Esophagus muscularis mucosa (tissue), 4 donors: ENCODE results near the gene ASS1. TPM values are rescaled to one million over a fixed set of nuclear protein-coding genes. Genes with fewer than 3 reads are reported as not detected.

Source experiments
- DNase-seq: peaks from one replicate; pipeline ENCODE4 v3.0.0-alpha.2; 2017; ENCODE audit errors: extremely low spot score
- H3K27ac ChIP-seq, 4 donors: fragments of 200-600 bp; sonication (generic); replicated peaks in 1 of 4; 1 replicate in 3 of 4; 2 replicates in 1 of 4; pipeline ENCODE4 v1.5.1; 2016 to 2019; ENCODE audit warnings: mild to moderate bottlenecking in 1 of 4
- H3K27me3 ChIP-seq, 4 donors: fragments of 200-600 bp; sonication (generic); one replicate each; pipeline versions ENCODE4 v1.5.1 to v1.6.0; 2016 to 2019
- H3K36me3 ChIP-seq, 4 donors: fragments of 200-600 bp; sonication (generic); one replicate each; pipeline ENCODE4 v1.5.1; 2016 to 2019
- H3K4me1 ChIP-seq, 4 donors: fragments of 200-600 bp; sonication (generic); one replicate each; pipeline ENCODE4 v1.5.1; 2016 to 2019
- H3K4me3 ChIP-seq, 4 donors: fragments of 200-600 bp; sonication (generic); 1 replicate in 2 of 4; 2 replicates in 2 of 4; pipeline ENCODE4 v1.5.1; 2016 to 2019; ENCODE audit warnings: mild to moderate bottlenecking in 4 of 4, moderate library complexity in 1 of 4
- H3K9me3 ChIP-seq, 4 donors: fragments of 200-600 bp; sonication (generic); 1 replicate in 3 of 4; 2 replicates in 1 of 4; pipeline ENCODE4 v1.5.1; 2016 to 2019
- CTCF ChIP-seq, 3 experiments: fragments of 200-600 bp in 2 of 3; fragments of 450-650 bp in 1 of 3; sonication (generic) in 2 of 3; IDR thresholded peaks; one replicate each; pipeline ENCODE4 v1.5.1; 2017 to 2019; ENCODE audit warnings: antibody characterized with exemption in 3 of 3, mild to moderate bottlenecking in 2 of 3, moderate library complexity in 1 of 3
- EP300 ChIP-seq: sonication (generic); formaldehyde crosslinking; IDR thresholded peaks from one replicate; pipeline ENCODE4 v1.6.1; 2017; ENCODE audit warnings: antibody characterized with exemption
- POLR2A ChIP-seq: fragments of 450-650 bp; IDR thresholded peaks from one replicate; pipeline ENCODE4 v1.6.1; 2017; ENCODE audit warnings: antibody characterized with exemption, moderate library complexity, mild to moderate bottlenecking, low read depth
- POLR2AphosphoS5 ChIP-seq, 2 donors: sonication (generic); formaldehyde crosslinking; IDR thresholded peaks; one replicate each; pipeline ENCODE4 v1.6.1; 2017; ENCODE audit warnings: antibody characterized with exemption in 2 of 2
- WGBS: methylation state at CpG from one replicate; pipeline ENCODE4 v1.1.5; 2018; 5-methylcytosine and 5-hydroxymethylcytosine counted together
- intact Hi-C: fragments of 100-400 bp; cut with DNase I; formaldehyde crosslinking; loops from one replicate; pipeline ENCODE4 v1.15.1; 2023
- total RNA-seq, 4 donors: library from RNA; depleted of rRNA; stranded (reverse); fragments of >200 nt; gene quantifications; one replicate each; pipeline versions ENCODE4 v1.1.0 to v1.2.1, GENCODE V29; 2016

The ASS1 gene
- total RNA-seq, 4 donors from 2014 or later: 67.7 to 113 (median 97.1) TPM

- intact Hi-C loops: no loop called here
- no peak for TF ChIP-seq POLR2A
- no peak for TF ChIP-seq POLR2AphosphoS5 (IDR thresholded peaks at IDR 0.05)
- no peak for TF ChIP-seq EP300
- TF ChIP-seq CTCF (IDR thresholded peaks at IDR 0.05): no peak
- DNase-seq: no peak
- Histone ChIP-seq H3K36me3 (no peaks in the 10 kb centered on the region), H3K27me3 (peaks cover 0 to 33% (median 0%) of the 10 kb centered on the region in 4 donors), H3K27ac (no peak overlapping the region), H3K4me1 (no peaks in the 10 kb centered on the region), H3K4me3 (no peak overlapping the region), H3K9me3 (no peaks in the 10 kb centered on the region)
- WGBS: 64% methylated on average over 17 of the region's 24 CpGs
Measured at GRCh38 chr9:130518943-130519799, 74.4 kb downstream of the ASS1 start.

- DNase-seq: no peak
- Histone ChIP-seq H3K4me3 (no peak overlapping the region), H3K4me1 (no peaks in the 10 kb centered on the region), H3K27ac (no peak overlapping the region), H3K36me3 (no peaks in the 10 kb centered on the region), H3K9me3 (no peaks in the 10 kb centered on the region), H3K27me3 (peaks cover 0 to 41% (median 0%) of the 10 kb centered on the region in 4 donors)
- WGBS: 93% methylated on average over 5 of the region's 5 CpGs
- intact Hi-C loops: no loop called here
- no peak for TF ChIP-seq POLR2AphosphoS5 (IDR thresholded peaks at IDR 0.05)
- TF ChIP-seq EP300: no peak
- TF ChIP-seq CTCF (IDR thresholded peaks at IDR 0.05): no peak
- no peak for TF ChIP-seq POLR2A
Measured at GRCh38 chr9:130519927-130520326, 75.2 kb downstream of the ASS1 start.

- H3K4me3 ChIP-seq: no peak overlapping the region
- TF ChIP-seq POLR2A: no peak
- no peak for TF ChIP-seq CTCF (IDR thresholded peaks at IDR 0.05)
- TF ChIP-seq EP300: no peak
- no peak for TF ChIP-seq POLR2AphosphoS5 (IDR thresholded peaks at IDR 0.05)
- H3K4me1 ChIP-seq: no peaks in the 10 kb centered on the region
- no peak overlapping the region for H3K27ac ChIP-seq
- no peak for DNase-seq
- 90% methylated on average over 5 of the region's 5 CpGs for WGBS
- H3K27me3 ChIP-seq: peaks cover 0 to 43% (median 0%) of the 10 kb centered on the region in 4 donors
- H3K36me3 ChIP-seq: no peaks in the 10 kb centered on the region
- no peaks in the 10 kb centered on the region for H3K9me3 ChIP-seq
- intact Hi-C loops: no loop called here
Measured at GRCh38 chr9:130521715-130522114, 77.0 kb downstream of the ASS1 start.

GRCh38 chr9:130522233-130522808 is 77.6 kb downstream of the ASS1 start:
- Histone ChIP-seq H3K4me3 (no peak overlapping the region), H3K4me1 (no peaks in the 10 kb centered on the region), H3K9me3 (no peaks in the 10 kb centered on the region), H3K27ac (no peak overlapping the region), H3K36me3 (no peaks in the 10 kb centered on the region), H3K27me3 (peaks cover 0 to 49% (median 0%) of the 10 kb centered on the region in 4 donors)
- no peak for DNase-seq
- 77% methylated on average over 5 of the region's 7 CpGs for WGBS
- intact Hi-C loops: no loop called here
- TF ChIP-seq EP300: no peak
- TF ChIP-seq POLR2AphosphoS5 (IDR thresholded peaks at IDR 0.05): no peak
- no peak for TF ChIP-seq POLR2A
- no peak for TF ChIP-seq CTCF (IDR thresholded peaks at IDR 0.05)
